ENCODE results near the gene ZNF574.
"Not testable (repeated sequence)": the region's sequence is repeated elsewhere in the genome, so short reads cannot be mapped to it uniquely, and the experiment has no call there.

The ZNF574 gene, protein sequence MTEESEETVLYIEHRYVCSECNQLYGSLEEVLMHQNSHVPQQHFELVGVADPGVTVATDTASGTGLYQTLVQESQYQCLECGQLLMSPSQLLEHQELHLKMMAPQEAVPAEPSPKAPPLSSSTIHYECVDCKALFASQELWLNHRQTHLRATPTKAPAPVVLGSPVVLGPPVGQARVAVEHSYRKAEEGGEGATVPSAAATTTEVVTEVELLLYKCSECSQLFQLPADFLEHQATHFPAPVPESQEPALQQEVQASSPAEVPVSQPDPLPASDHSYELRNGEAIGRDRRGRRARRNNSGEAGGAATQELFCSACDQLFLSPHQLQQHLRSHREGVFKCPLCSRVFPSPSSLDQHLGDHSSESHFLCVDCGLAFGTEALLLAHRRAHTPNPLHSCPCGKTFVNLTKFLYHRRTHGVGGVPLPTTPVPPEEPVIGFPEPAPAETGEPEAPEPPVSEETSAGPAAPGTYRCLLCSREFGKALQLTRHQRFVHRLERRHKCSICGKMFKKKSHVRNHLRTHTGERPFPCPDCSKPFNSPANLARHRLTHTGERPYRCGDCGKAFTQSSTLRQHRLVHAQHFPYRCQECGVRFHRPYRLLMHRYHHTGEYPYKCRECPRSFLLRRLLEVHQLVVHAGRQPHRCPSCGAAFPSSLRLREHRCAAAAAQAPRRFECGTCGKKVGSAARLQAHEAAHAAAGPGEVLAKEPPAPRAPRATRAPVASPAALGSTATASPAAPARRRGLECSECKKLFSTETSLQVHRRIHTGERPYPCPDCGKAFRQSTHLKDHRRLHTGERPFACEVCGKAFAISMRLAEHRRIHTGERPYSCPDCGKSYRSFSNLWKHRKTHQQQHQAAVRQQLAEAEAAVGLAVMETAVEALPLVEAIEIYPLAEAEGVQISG

GRCh38 chr19:42075616-42076379 is at the start of gene ZNF574:
ZNF574 (plus strand) TSS chr19:42076166; CDS start chr19:42078607, 2,441 bp downstream.
- DNase-seq (ENCODE audit: low spot score) = peak; percentile 98

GRCh38 chr19:42028304-42029216 is 47.4 kb upstream of the ZNF574 start:
- peak; percentile 12 for DNase-seq (ENCODE audit: low spot score)

- no peak for DNase-seq (ENCODE audit: low spot score)
Measured at GRCh38 chr19:42030645-42031440, 45.1 kb upstream of the ZNF574 start.

DNA sequence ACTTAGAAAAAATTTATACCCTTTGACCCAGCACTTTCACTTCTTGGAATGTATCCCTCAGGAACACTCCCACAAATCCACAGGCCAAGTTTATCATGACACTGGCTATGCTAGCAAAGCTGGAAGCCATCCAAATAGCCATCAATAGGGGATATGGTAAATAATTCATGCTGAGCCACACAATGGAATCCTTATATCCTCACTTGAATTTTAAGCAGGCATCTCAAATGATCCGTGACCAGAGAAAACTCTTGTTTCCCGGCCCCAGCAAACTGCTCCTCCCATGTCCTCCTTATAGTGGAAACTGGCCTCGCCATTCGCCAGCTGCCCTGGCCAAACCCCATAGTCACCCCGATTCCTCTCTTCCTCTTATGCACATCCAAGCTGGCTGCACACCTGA is 43.5 kb upstream of the ZNF574 start:
- no peak for DNase-seq (ENCODE audit: low spot score)

GRCh38 chr19:42033413-42033812 is 42.6 kb upstream of the ZNF574 start:
- no peak for DNase-seq (ENCODE audit: low spot score)

- DNase-seq (ENCODE audit: low spot score) = peak; percentile 88
Measured at GRCh38 chr19:42034640-42035391, 41.1 kb upstream of the ZNF574 start.

- no peak for DNase-seq (ENCODE audit: low spot score)
Measured at GRCh38 chr19:42037649-42038048, 38.3 kb upstream of the ZNF574 start.

- DNase-seq (ENCODE audit: low spot score) = no peak
Measured at GRCh38 chr19:42038666-42039065, 37.3 kb upstream of the ZNF574 start.

DNA sequence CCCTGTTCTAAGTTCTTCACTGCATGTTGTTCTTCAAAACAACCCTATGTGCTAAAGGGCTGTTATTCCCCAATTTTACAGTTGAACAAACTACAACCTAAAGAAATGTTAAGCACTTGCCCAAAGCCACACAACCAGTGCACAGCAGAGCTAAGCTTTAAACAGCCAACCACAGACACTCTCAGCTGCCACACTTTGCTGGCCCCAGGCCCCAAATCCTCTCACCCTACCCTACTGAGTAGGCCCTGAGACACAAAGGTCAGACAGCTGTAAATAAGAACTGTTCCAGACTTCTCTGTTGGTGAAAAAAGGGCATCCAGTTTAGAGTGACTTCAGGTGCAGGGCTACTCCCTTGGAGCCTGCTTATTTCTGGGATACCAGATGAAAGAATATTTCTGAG is 35.9 kb upstream of the ZNF574 start:
- no peak for DNase-seq (ENCODE audit: low spot score)

GRCh38 chr19:42040491-42040890 is 35.5 kb upstream of the ZNF574 start:
- DNase-seq (ENCODE audit: low spot score) = not testable (repeated sequence)

DNA sequence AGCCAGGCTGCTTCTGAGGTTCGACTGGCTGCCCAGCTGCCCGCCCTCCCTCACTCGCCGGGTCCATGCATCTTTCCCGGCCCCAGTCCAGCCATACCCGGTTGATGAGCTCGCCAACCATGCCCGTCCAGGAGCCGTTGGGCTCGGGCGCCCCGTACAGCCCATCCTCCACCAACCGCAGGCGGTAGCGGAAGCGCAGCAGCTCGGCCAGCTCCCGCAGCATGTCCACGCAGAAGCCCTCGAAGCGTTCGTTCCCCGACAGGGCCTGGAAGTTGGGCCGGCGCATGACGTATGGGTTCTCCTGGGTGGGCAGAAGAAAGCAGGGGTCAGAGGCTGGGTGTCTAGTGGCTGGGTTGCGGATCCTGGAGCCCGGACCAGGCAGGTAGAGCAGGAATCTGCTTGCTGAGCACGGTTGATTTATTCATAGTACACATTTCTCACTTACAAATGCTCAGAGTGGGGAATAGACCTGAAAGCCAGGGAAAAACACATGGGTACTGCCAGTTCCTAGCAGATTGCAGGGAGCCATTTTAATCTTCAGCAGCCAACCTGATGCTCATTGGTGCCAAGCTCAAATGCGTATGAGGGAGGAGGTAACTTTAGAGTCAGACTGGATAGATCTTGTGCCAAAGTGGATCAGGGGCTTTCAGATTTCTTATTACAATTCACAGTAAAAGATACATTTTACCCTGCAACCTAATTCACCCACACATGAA is 33.4 kb upstream of the ZNF574 start:
- DNase-seq (ENCODE audit: low spot score) = no peak

- DNase-seq (ENCODE audit: low spot score) = no peak
Measured at GRCh38 chr19:42045575-42045974, 30.4 kb upstream of the ZNF574 start.

DNA sequence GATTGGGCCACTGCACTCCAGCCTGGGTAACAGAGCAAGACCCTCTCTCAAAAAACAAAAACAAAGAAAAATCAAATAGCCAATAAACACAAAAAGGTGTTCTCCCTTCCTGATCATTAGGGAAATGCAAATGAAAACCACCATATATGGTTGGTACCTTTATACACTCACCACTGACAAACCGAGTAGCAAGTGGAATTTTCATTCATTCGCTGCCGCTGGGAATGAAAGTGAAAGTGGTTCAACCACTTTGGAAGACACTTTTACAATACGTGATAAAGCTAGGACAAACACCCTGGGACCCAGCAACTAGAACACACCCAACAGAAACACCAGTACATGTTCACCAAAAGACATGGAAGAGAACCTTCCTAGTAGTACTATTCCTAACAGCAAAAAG is 27.0 kb upstream of the ZNF574 start:
- no peak for DNase-seq (ENCODE audit: low spot score)

- DNase-seq (ENCODE audit: low spot score) = no peak
Measured at GRCh38 chr19:42051166-42052115, 24.5 kb upstream of the ZNF574 start.

DNA sequence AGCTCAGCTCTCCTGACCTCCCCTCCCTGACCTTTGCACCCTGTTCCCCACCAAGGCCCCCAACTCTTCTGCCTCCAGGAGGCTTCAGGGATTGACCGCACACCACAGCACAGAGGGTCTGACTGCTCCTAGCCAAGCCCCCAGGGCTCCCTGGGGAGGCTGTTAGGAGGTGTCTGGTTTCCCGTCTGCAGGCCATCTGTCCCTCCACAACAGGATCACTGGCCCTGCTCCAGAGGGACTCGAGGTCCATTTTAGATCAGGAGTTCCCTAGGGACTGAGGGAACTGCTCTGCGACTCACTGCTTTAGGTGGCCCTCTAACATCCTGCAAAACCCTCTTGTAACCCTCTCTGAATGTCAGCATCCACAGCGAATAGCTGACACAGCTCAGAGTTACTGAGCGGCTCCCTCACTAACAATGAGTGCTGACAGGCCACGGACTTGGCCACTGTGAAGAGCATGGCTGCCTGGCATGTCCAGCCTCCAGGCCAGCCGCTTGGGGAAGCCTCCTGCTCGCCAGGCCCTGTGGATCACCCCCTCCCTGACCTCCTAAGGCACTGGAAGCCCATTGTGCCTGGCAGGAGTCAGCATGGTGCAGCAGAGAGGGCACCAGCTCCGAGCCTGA is 23.6 kb upstream of the ZNF574 start:
- no peak for DNase-seq (ENCODE audit: low spot score)

DNA sequence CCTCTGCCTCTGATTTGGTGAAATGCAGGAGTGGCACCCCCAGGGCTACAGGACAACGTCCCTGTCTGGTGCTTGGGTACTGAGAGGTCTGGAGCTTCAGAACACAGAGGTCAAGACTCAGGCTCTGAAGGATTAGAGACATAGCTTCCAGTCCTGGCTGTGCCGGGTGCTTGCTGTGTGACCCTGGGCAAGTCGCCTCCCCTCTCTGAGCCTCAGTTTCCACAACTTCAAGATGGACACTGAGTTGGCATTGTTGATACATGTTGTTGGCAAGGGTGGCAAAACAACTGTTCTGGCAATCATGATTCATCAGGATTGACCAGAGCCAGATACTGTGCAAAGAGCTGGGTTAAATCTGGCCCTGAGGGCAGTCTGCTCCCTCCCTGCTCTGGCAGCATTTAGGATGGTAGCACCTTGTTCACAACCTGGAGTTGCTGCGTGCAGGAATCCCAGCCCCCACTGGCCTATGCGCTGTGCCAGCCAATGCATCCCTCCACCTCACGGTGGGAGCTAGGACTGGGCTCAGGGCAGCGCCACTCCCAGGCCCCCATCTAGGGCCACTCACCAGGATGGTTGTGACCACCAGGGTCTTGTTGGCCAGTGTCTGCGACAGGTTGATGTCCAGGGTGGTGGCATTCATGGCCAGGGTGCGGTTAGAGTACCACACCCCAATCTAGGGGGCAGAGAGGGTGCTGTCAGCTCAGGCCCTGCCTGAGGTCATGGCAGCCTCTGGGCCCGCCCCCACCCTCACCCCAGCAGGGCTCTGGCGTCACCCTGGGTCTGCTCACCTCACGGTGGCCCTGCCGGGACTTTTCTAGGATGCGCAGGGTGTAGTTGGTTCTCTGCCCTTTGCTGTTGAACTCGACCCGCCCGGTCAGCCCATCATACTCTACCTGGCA is 22.7 kb upstream of the ZNF574 start:
- DNase-seq (ENCODE audit: low spot score) = no peak
